Measurements from ENCODE around the gene PDGFA. TPM values are rescaled to one million over a fixed set of nuclear protein-coding genes. Genes with fewer than 3 reads are reported as not detected.

The PDGFA gene
- total RNA-seq, 1 donor from 2014 or later = 19.7 TPM

DNA sequence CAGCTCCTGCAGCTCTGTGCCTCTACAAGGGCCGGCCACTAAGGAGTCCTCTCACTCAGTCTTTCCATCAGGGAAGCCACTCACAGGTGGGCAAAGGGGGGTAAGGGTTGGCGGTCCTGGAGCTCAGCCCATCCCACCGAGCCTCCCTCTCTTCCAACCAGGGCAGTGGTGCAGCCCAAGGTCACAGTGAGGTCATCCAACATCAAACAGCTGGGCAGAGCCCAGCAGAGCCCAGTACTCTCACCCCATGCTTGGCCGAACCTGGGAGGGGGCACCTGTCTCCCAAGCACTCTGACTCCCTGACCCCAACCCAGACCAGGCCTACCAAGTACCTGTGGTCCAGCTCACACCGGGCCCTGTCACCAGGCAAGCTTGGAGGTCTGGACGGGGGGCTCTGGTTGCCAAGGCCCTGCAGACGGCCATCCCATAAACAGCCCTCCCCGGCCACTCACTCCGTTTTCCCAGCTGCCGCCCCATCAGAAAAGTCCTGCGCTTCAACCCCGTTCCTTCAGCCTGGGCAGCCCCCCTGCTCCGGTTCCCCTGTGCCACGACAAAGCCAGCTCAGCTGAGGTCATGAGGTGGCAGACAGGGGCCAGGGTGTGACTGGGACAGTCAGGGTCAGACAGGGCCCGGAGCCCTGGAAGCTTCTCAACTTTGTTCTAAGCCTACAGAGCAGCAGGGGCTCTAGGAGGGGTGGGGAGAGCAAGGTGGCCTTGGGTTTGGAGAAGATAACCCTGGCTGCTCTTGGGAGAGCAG is 27.5 kb downstream of the PDGFA start:
- DNase-seq (ENCODE audit: low spot score) = peak; percentile 87

DNA sequence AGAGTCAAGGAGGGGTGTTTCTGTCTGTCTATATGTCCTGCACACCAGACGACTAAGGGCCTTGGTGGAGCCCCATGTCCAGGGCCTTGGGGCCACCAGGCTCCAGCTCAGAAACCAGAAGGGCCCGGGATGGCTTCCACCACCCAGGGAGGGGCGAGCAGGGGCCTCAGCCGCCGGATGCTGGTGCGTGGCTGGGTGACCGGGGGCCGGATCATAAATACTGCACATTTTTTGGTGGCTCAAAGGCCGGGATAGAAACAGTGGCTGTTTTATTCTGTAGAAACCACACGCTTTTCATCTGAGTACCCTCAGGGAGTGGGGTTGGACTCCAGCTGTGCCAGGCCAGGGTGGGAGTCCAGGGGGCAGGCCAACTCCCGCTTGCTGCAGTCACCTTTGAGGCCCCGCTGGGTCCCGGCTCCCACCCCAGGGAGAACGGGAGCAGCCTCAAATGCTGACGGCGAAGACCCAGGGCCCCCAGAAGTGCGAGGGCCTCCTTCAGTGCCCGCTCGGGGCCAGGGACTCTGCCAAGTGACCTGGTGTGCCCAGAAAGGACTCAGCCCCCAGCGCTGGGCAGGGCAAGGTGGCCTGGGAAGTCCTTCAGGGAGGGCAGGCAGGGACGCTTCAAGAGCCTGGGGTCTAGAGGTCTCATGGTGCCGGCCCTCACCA is 28.2 kb downstream of the PDGFA start:
- DNase-seq (ENCODE audit: low spot score) = peak; percentile 88

DNA sequence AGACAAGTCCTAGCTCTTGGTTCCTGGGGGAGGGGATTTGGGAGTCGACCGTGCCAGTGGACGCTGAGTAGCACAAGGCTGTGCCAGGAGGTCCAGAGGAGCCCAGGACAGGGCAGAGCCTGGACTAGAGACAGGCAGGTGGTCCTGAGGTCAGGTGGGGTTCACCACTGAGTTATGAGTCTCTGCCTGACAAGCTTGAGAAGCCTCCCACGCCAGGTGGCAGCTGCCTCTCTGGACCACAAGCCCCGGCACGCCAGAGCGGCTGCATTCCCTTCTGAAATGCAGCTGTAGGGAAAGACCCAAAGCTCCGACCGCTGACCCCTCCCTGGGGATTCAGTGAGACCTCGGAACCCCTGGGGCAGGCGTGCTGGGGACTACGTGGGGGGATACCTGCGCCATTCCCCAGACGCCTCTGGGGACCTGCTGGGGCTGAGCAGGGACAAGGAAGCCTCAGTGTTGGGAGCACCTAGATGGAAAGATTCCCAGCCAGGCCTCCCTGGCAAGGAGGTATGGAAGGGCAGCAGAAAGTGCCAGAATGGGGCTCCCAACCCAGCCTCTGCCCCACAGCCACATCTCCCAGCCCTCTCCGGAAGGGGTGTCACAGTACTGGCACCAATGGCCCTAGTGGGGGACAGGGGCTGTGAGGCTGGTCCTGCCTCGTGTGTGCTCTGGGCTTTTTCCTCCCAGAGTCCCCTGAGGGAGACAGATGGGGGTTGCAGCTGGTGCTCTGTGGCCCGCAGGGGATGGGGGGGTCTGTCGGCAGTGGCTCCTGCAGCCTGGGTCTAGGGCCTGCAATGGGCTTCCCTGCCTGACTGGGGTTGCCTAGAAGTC is 29.0 kb downstream of the PDGFA start:
- DNase-seq (ENCODE audit: low spot score) = peak; percentile 84

DNA sequence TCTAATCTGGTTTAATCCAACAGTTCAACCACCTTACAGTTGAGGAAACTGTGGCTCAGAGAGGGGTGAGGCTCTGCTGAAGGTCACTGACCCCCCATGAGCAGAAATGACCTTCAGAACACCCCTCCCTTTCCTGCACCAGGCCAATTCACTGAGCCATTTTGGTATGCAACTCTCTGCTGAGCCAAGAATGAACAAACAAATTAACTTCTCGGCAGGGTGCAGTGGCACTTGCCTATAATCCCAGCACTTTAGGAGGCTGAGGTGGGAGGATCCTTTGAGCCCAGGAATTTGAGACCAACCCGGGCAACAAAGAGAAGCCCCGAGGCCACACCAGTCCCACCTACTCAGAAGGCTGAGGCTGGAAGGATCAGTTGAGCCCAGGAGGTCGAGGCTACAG is 29.8 kb downstream of the PDGFA start:
- no peak for DNase-seq (ENCODE audit: low spot score)

DNA sequence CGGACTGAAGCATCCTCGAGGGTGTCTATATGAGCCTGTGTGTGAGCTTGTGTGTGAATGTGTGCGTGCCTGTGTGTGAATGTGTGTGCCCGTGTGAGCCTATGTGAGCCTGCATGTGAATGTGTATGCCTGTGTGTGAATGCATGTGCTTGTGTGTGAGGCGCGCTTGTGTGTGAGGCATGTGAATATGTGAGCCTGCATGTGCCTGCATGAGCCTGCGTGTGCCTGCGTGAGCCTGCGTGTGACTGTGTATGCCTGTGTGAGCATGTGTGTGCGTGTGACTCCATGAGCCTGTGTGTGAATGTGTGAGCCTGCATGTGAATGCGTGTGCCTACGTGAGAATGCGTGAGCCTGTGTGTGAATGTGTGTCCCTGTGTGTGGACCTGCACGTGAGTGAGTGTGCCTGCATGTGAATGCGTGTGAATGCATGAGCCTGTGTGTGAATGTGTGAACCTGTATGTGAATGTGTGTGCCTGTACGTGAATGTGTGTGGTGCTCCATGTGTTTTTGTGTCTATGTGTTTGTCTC is 33.4 kb downstream of the PDGFA start:
- peak; percentile 76 for DNase-seq (ENCODE audit: low spot score)

DNA sequence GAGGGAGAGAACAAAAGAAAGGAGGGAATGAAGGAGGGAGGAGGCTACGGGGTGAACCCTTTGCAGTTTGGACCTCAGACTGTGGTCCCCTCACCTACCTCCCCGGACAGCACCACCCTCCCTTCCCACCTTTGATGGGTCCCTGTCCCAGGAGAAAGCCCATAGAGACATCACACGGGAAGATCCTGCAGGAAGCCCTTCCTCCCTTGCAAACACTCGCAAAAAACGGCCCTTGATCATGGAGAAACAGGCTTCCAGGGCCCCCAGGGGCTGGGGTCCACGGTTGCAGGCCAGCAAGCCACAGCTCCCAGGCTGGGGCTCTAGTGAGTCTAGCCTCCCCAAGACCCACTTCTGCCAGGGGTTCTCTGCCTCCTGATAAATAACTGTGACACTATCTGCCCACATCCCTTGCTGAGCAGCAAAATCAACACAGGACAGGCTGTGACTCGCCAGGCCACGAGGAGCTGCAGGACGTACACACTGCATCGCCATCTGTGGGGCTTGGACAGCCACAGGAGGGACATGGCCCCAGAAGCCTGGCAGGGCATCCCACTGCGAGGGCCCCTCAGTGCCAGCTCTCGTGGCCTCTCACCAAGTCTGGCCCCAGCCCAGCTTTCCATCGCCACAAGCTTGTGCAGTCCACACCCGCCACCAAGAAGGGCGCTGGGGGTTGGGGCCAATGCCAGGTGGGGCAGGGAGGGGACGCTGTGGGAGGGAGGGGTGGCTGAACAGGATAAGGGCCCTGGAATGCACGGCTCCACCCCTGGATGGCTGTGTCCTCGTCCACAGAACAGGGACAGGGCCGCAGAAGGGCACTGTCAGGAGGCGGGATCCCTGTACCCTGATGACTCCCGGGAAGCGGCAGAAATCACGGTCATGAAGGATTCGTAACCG is 34.2 kb downstream of the PDGFA start:
- DNase-seq (ENCODE audit: low spot score) = peak; percentile 86

DNA sequence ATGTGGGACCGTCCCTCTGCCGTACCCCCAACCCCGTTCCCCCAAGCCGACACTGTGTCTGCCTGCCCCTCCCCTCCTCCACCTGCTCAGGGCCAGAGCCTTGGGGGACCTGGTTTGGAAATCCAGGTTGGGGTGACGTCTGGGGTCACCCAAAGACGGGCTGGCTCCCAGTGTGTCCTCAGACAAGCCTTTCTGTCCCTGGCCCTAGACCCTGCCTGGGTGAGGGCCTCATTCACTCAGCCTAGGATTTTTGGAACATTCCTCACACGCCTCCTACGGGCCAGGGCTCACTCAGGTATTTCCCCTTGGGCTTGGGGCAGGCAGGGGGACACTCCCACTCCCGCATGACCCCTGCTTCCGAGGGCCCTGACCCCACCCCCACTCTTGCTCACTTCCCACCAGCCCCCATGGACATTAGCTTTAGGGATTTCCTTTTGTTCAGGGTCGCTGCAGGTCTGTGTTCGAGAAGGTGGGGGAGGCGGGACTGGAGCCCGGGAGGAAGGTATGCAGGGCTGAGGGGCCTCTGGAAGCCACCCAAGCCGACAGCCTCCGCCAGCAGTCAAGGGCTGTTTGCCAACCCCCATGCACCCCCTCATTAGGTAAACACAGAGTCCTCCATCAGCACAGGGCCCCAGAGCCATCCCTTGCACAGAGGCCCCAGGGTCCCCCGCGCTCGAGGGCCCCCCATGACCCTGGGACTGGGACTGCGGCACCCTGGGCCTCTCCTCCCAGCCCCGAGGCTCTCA is 35.1 kb downstream of the PDGFA start:
- DNase-seq (ENCODE audit: low spot score) = peak; percentile 82

DNA sequence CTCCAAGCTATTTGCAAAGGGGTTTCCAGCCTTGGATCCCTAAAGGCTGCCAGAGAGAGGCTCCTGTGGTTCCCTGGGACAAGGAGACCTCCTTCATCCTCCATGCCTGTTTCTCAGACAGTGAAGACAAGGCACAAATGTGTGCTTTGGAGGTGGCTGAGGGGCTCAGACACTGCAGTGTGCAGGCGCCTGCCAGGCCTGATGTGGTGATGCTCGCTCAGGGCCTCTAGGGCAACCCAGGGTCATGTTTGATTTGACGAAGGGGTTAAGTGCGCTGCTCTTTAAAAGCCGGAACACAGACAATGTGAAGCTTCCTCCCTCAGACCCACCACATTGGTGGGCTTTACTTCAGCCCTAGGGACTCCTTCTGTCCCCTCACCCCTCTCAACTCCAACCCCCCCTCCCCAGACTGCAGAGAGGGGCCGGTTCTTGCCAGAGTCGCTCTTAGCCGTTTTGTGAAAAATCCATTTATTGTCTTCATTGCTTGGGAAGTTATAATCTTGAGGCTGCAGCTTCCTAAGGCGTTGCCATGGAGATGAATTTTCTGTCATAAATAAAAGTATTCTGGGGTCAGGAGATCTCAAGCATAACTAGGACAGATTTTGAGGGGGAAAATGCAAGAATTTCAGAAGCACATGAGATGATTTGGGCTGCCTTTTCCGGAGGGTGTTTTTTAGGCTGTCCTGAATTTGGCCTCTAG is 35.8 kb downstream of the PDGFA start:
- DNase-seq (ENCODE audit: low spot score) = peak; percentile 41

DNA sequence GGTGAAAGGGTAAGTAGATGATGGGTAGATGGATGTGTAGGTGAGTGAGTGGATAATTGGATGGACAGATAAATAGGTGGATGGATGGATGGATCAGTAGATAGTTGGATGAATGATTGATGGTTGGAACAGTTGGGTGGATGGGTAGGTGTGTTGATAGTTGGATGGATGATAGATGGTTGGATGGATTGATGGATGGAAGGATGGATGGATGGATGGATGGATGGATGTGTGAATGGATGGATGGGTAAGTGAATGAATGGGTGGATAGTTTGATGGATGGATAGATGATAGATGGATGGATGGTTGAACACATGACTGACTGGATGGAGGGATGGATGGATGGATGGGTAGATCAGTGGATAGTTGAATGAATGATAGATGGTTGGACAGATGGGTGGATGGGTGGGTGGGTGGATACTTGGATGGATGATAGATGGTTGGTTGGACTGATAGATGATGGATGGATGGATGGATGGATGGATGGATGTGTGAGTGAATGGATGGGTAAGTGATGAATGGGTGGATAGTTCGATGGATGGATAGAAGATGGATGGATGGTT is 37.0 kb downstream of the PDGFA start:
- DNase-seq (ENCODE audit: low spot score) = peak; percentile 14

DNA sequence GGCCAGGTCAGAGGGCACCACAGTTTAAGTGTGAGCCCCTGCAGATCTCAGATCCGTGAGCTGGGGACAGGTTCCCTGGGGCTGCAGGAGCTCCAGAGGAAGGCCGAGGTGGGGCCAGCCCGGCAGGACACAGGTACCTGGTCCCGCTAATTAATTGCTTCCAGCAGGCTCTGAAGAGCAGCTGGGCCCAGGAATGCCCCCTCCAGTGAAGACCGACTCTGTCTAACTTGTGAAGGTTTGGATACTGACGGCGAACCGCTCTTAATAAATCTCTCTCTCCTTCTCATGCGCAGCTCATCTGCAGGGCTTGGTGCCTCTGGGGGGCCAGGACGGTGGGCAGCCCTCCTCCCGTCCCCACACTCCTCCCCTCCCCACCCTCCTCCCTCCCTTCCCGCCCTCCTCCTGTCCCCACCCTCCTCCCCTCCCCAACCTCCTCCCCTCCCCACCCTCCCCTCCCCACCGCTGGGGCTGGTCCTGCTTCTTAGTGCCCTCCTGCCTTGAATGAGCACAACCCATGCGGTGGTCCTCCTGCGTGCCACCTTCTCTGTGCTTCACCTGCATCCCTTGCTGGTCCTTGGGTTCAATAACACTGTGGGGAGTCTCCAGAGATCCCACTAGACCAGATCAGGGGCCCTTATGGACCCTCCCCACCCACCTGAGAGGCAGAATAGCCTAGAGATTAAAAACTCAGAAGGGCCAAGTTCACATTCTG is 38.3 kb downstream of the PDGFA start:
- DNase-seq (ENCODE audit: low spot score) = peak; percentile 53

DNA sequence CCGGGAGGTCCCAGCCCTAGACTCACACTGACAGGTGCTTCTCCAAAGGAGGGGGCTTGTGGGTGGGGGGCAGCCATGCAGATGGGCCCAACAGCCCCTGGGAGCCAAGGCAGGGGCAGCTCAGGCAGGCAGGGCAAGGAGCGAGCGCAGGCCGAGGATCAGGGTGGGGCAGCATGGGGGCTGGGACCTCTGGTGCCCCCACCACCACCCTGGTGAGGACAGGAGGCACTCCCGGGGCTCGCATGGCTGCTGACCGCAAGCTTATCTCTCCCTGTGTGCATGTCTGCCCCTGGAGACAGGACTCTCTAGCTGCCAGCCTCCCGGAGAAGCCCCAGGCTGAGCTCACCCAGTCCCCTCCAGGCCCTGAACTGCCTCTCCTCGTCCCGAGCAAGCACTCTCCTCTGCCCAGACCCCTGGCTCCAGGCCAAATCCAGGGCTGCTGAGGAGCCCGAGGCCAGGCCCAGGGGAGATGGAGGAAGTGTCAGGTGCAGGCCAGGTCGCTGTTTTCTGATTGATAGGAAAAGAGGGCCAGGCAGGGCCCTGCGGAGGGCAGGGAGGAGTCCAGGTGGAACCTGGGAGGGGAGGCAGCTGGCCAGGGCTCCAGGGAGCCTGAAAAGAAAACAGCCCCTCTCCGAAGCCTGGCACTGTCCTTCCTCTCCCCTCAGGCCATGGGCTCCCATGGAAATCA is 39.0 kb downstream of the PDGFA start:
- peak; percentile 83 for DNase-seq (ENCODE audit: low spot score)

DNA sequence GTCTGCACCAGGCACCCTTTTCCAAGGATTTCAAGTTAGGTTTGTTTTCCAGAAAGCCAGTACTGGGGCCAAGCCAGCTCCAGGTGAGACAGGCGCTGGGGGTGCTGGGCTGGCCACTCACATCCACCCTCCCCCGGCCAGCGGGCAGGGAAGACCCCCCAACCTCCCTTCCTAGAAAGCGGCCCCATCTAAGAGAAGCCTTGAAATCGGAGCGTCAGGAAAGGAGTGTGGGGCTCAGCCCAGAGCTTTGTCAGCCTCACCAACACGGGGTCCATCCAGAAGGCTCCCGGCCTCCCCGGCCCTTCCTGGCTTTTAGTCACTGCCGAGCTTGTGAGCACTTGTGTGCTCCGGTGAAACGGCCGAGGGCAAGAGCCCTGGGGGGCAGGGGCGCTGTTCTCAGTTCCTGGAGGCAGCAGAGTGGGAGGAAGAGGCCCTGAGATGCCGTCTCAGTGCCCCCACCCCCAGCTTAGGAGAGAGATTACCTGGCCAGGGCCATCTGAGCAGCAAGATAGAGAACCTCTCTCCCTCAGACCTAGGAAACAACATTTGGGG is 39.6 kb downstream of the PDGFA start:
- peak; percentile 80 for DNase-seq (ENCODE audit: low spot score)

DNA sequence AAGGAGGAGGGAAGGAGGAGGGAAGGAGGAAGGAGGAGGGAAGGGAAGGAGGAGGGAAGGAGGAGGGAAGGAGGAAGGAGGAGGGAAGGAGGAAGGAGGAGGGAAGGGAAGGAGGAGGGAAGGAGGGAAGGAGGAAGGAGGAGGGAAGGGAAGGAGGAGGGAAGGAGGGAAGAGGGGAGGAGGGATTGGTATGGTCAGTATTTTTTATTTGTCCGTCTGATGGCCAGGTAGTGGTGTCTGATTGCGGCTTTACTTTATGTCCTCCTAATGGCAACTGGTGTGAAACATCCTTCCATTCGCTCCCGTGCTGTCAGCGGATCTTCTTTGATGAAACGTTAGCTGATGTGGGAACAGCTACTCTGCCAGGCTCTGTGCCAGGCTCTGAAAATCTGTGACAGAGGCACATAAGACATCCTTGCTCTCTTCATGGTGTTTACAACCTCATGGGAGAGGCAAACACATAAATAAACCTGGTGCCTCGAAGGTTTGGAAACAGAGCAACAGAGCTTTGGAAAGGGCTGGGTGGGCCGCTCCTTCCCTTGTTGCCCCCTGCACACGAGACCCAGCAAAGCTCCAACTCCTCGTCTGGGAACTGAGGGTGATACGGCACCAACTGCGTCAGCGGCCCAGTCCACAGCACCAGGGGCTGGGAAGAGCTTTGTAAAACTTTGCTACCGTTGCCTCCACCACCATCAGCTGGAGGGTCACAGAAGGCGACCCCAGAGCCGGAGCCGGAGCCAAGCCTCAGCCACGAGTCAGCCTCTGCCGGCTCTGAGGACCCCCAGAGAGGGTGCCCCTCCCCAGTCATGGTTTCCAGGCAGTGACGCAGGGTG is 40.3 kb downstream of the PDGFA start:
- DNase-seq (ENCODE audit: low spot score) = no peak

DNA sequence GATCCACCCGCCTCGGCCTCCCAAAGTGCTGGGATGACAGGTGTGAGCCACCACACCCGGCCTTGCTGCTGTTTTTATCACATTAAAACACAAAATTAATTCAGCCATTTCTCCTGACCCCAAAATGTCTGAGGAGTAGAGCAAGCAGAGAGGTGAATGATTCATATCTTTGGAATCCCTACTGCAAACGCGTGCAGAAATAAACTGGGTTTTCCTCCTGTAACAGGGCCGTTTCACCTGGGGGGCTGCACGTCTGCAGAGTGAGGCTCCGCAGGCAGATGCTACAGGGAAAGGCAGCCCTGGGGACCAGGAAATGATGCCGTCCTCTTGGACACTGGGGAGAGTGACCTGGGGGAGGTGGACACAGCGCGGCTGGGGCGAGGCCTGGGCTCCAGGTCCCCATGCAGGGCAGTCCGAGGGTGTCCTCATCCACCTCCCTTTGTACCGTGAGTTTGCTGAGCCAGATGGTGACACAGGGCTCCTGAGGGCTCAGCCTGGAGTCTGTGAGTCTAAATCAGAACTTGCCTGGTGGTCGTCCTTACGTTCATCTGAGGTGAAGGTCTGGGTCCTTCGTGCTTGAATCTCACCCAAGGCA is 41.9 kb downstream of the PDGFA start:
- peak; percentile 82 for DNase-seq (ENCODE audit: low spot score)

DNA sequence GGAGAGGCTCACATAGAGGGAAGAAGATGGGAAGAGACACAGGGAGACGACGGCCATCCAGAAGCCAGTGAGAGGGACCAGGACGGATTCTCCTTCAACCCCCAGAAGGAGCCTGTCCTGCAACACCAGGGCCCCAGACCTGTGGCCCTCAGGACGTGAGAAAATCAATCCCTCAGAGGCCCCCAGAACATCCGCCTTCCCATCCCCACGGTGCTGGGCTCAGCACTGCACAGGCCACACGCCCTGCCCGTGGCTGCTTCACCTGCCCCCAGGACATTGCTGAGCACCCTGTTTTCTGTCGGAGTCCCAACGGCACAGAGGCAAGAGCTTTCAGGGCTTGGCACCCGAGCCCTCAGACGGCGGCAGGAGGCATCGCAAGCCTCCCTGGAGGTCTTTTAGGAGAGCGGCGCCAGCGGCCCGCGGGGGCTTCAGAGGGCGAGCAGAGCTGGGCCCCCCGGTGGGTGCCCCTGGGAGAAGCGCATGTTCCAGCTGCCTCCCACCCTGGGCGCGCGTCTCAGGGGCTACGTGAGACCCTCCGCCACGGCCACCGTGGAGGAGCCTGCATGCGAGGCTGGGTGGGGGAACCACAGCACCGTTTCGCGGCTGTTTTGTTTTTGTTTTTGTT is 42.8 kb downstream of the PDGFA start:
- DNase-seq (ENCODE audit: low spot score) = peak; percentile 71

Data from mesenteric fat pad (tissue), 1 donor.